ENCODE data around the gene HOXC10.

The HOXC10 gene

GRCh38 chr12:53974084-53975063, 10.6 kb upstream of the HOXC10 start, which contains the start of gene HOTAIR:
TSS of gene HOTAIR (minus strand) at chr12:53974954.
- Mint-ChIP-seq H3K4me3 (peak within 1 kb of the TSS; percentile 73), H3K9me3 (peaks cover 0 to 10% of the 10 kb centered on the region in 2 donors), H3K4me1 (peaks cover 14 to 18% of the 10 kb centered on the region in 2 donors), H3K27ac (peak within 1 kb of the TSS; percentile 79), H3K27me3 (peaks cover 80 to 90% of the 10 kb centered on the region in 2 donors), H3K36me3 (peaks cover 7 to 13% of the 10 kb centered on the region in 2 donors)
- DNase-seq (no peak), ATAC-seq (replicated peaks) (no peak)

DNA sequence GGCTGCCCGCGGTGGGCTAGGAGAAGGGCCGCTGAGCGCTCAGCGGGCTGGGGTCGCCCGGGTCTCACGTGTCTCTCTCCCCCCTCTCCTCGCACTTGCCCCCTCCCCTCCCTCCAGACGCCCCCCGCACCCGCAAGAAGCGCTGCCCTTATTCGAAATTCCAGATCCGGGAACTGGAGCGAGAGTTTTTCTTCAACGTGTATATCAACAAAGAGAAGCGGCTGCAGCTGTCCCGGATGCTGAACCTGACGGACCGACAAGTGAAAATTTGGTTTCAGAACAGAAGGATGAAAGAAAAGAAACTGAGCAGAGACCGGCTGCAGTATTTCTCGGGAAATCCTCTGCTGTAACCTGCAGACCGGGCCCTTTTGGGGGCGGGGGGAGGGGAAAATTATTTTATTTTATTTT, 9.9 kb upstream of the HOXC10 start:
- Mint-ChIP-seq H3K4me1 (peaks cover 14 to 18% of the 10 kb centered on the region in 2 donors), H3K36me3 (peaks cover 7 to 13% of the 10 kb centered on the region in 2 donors), H3K9me3 (peaks cover 0 to 10% of the 10 kb centered on the region in 2 donors), H3K27ac (peak overlapping the region; percentile 56), H3K27me3 (peaks cover 78 to 90% of the 10 kb centered on the region in 2 donors), H3K4me3 (peak overlapping the region; percentile 67 to 73)
- ATAC-seq (replicated peaks) (no peak), DNase-seq (no peak)

- Mint-ChIP-seq H3K36me3 (peaks cover 7 to 13% of the 10 kb centered on the region in 2 donors), H3K27me3 (peaks cover 79 to 90% of the 10 kb centered on the region in 2 donors), H3K4me3 (peak overlapping the region; percentile 67 to 73), H3K27ac (peak overlapping the region; percentile 79), H3K4me1 (peaks cover 15 to 20% of the 10 kb centered on the region in 2 donors), H3K9me3 (peaks cover 0 to 10% of the 10 kb centered on the region in 2 donors)
- DNase-seq (no peak), ATAC-seq (replicated peaks) (no peak)
These were observed 9.3 kb upstream of the HOXC10 start for GRCh38 chr12:53975479-53976152.

DNA sequence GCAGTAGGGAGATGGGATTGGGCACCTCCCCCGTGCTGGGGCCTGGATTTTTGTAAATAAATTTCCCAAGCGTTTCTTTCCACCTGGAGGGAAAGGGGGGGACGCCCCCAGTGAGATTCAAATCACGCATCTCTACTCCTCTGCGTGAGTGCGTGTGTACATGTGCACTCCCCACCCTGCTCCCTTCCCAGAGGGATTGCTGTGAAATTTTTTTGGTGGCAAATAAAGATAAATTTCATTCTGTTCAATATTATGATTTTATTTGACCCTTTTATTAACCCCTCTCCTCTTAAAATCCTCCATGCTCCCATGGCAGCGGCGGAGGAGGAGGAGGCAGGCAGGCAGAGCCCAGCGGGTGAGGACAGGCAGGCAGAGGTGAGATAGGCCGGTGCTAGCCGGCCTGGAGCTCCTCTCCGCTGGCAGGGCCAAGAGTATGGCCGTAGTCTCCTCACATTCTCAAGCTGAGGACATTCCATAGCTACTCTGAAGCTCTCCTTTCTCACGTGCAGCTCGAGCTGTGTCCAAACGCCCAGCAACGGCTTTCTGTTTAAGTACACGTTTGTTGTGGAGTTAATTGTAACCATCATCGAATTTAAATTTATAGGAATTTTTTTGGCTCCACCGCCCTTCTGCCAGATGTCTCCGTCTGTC, 8.6 kb upstream of the HOXC10 start:
- H3K36me3 Mint-ChIP-seq: peaks cover 7 to 13% of the 10 kb centered on the region in 2 donors
- peaks cover 15 to 23% of the 10 kb centered on the region in 2 donors for H3K4me1 Mint-ChIP-seq
- H3K4me3 Mint-ChIP-seq: no peak overlapping the region
- H3K27me3 Mint-ChIP-seq: peaks cover 79 to 90% of the 10 kb centered on the region in 2 donors
- DNase-seq: no peak
- no peak for ATAC-seq (replicated peaks)
- H3K9me3 Mint-ChIP-seq: peaks cover 0 to 10% of the 10 kb centered on the region in 2 donors
- no peak overlapping the region for H3K27ac Mint-ChIP-seq

DNA sequence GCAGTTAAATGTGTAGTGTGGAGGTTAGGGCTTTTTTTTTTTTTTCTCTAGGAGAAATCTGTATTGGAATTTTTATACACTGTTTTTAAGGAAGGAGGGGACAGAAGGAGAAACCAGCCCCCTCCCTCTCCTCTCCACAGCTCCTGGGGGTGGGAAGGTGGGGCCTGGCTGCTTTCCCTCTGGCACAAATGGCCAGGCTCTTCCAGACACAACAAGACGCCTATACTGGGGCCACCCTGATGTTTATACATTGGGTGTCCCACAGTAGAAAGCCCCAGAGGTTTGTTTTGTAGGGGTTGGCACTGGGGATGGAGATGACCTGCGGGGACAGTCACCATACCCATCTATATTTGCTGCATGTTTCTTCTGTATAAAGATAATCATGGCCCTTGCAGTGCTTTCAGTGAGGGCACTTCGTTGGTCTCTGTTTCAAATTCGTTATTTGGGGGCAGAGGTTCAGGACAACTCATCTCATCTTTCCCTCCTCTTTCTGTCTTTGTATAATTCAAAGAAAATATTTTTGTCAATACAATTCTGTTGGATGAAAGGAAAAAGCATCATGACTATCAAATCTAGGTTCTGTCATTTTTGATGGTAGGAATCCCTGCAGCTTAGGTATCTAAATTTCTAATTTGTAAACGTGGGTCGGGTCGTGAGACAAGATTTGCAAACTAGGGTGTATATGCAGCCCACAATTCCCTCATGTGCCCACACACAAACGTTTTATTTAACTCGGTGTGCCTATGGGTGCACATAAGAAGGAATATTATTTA, 7.9 kb upstream of the HOXC10 start:
- DNase-seq (no peak), ATAC-seq (replicated peaks) (no peak)
- H3K36me3 Mint-ChIP-seq: peaks cover 7 to 13% of the 10 kb centered on the region in 2 donors
- H3K27me3 Mint-ChIP-seq: peaks cover 78 to 90% of the 10 kb centered on the region in 2 donors
- no peak overlapping the region for H3K4me3 Mint-ChIP-seq
- peaks cover 0 to 10% of the 10 kb centered on the region in 2 donors for H3K9me3 Mint-ChIP-seq
- peaks cover 15 to 23% of the 10 kb centered on the region in 2 donors for H3K4me1 Mint-ChIP-seq
- H3K27ac Mint-ChIP-seq: no peak overlapping the region

GRCh38 chr12:53977596-53978445, 7.1 kb upstream of the HOXC10 start:
- Mint-ChIP-seq H3K27me3 (peaks cover 72 to 87% of the 10 kb centered on the region in 2 donors), H3K4me3 (no peak overlapping the region), H3K4me1 (peaks cover 15 to 23% of the 10 kb centered on the region in 2 donors), H3K36me3 (peaks cover 7 to 12% of the 10 kb centered on the region in 2 donors), H3K27ac (no peak overlapping the region), H3K9me3 (peaks cover 0 to 7% of the 10 kb centered on the region in 2 donors)
- ATAC-seq (replicated peaks) (no peak), DNase-seq (no peak)

DNA sequence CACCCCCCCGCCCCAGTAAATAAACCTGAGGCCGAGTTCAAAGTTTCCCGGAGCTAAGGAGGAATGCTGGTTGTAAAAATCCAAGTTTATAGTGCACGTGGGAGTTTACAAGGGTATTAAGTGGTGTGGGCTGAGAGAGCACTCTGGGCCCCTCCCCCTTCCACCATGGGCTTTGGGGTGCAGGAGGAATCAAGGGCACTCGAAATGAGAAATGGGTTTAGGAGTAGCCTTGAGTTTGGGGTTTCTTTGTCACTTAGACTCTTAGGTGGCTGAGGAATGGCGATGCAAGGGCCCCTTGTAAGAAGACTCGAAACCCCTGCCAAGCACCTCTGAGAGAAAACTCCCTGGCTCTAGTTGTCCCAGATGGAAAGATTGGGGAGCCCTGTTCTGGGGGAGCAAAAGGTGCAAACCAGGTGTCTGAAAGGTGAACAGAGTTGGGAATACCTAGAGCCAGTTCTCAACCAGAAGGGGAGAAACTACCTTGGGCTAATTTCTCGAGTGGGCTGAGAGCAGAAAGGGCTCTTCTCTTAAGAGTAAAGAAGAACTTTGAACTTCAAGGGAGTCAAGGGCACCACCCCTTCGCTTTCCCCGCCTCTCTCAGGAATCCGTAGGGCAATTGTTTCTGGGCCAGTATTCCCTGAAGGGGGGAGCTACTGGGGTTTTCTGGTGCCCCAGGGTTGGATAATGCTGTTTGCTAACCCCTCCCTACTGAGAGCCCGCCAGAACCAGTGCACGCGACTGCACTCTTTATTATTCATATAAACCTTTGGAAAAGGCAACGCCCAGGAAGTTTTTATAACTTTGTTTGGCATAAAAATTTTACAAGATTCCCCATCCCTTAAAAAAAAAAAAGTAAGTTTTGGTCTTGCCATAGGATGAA, 6.2 kb upstream of the HOXC10 start:
- no peak for ATAC-seq (replicated peaks)
- no peak overlapping the region for H3K4me3 Mint-ChIP-seq
- H3K9me3 Mint-ChIP-seq: peaks cover 0 to 1% of the 10 kb centered on the region in 2 donors
- H3K27ac Mint-ChIP-seq: no peak overlapping the region
- peaks cover 73 to 89% of the 10 kb centered on the region in 2 donors for H3K27me3 Mint-ChIP-seq
- peaks cover 5 to 6% of the 10 kb centered on the region in 2 donors for H3K36me3 Mint-ChIP-seq
- H3K4me1 Mint-ChIP-seq: peaks cover 9 to 19% of the 10 kb centered on the region in 2 donors
- DNase-seq: no peak

DNA sequence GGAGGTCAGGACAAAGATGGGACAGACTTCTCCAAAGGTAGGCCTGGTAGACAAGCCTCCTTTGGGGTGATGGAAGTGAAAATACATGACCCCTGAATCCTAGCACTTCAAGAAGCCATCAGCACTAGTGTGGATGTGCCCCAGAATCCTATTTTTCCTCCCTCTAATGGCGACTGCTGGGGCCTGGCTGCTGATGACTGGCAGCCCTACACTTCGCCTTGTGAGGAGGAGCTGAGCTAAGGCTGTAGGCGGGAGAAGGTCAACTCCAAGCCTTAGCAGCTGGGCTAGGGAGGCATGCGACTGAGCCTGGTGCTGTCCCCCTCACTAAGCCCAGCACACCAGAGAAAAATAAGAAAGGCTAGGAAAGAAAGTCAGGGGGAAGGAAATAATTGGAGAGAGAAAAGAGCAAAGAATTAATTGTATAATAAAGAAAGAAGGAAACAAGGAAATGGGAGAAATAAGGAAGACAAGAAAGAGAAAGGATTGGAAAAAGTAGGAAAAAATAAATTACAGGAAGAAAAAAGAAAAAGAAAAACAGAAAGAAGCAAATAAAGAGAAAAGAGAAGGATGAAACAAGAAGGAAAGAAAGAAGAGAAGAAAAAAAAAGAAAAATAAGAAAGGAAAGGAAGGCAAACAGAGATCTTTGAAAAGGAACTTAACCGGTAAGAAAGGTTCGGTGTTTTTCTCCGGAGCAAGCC, 4.7 kb upstream of the HOXC10 start:
- Mint-ChIP-seq H3K9me3 (peaks cover 0 to 1% of the 10 kb centered on the region in 2 donors), H3K27ac (no peak overlapping the region), H3K27me3 (peaks cover 78 to 94% of the 10 kb centered on the region in 2 donors), H3K4me3 (no peak overlapping the region), H3K36me3 (peaks cover 8 to 12% of the 10 kb centered on the region in 2 donors), H3K4me1 (peaks cover 8 to 29% of the 10 kb centered on the region in 2 donors)
- DNase-seq (no peak), ATAC-seq (replicated peaks) (no peak)

GRCh38 chr12:53980802-53981496, 4.0 kb upstream of the HOXC10 start:
- Mint-ChIP-seq H3K4me3 (no peak overlapping the region), H3K4me1 (peaks cover 10 to 28% of the 10 kb centered on the region in 2 donors), H3K36me3 (peaks cover 5 to 11% of the 10 kb centered on the region in 2 donors), H3K27me3 (peaks cover 76 to 94% of the 10 kb centered on the region in 2 donors), H3K9me3 (peaks cover 0 to 2% of the 10 kb centered on the region in 2 donors), H3K27ac (no peak overlapping the region)
- DNase-seq: no peak
- ATAC-seq (replicated peaks): no peak

DNA sequence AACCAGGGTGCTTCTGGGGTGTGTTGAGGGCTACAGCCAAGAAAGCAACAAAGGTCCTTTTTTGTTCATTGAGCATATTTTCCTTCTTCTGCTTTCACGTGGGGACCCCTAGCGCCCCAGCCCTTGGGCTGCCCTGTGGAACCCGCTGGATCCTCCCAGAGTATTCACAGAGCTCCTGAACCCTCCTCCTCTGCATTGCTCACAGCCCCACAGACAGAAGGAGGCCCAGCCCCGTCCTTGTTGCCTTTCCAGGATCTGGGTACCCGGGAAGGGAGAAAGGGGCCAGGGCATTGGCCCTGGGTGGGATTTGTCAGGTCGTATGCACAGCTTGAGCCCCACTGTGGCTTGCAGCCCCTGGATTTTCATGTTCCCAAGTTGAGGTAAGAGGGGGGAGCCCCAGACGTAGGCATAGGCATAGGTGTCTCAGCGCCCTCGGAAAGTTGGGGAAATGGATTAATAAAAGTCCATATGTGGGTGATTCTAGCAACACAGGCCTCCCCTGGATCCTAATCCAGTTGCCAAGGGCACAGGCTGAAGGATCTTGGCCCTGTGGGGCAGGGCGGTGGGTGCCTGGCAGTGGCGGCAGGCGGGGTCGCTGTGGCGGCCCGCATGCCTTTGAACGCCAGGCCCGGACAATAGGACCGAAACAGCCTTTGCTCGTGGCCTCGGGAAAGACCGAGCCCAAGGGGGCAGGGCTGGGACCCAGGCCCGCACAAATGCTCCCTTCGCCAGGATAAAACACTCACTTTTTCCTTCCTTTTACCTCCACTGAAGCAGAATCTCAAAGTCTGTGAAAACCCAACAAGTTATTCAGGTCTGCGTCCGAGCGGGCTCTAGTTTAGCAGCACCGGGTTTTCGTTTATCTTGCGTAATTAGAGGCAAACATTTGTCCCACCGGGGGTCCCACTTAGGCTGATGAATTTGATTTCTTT, 3.0 kb upstream of the HOXC10 start:
- Mint-ChIP-seq H3K36me3 (peaks cover 5 to 11% of the 10 kb centered on the region in 2 donors), H3K4me1 (peaks cover 13 to 32% of the 10 kb centered on the region in 2 donors), H3K4me3 (no peak overlapping the region), H3K27ac (no peak overlapping the region), H3K27me3 (peaks cover 77 to 95% of the 10 kb centered on the region in 2 donors), H3K9me3 (peaks cover 0 to 2% of the 10 kb centered on the region in 2 donors)
- DNase-seq (no peak), ATAC-seq (replicated peaks) (no peak)
